ENCODE data around the gene COX19. TPM values are rescaled to one million over a fixed set of nuclear protein-coding genes. Genes with fewer than 3 reads are reported as not detected.

The COX19 gene
- polyA plus RNA-seq, 1 of the 3 experiments (the other 2 are of a cell fraction), result 7.6 TPM

DNA sequence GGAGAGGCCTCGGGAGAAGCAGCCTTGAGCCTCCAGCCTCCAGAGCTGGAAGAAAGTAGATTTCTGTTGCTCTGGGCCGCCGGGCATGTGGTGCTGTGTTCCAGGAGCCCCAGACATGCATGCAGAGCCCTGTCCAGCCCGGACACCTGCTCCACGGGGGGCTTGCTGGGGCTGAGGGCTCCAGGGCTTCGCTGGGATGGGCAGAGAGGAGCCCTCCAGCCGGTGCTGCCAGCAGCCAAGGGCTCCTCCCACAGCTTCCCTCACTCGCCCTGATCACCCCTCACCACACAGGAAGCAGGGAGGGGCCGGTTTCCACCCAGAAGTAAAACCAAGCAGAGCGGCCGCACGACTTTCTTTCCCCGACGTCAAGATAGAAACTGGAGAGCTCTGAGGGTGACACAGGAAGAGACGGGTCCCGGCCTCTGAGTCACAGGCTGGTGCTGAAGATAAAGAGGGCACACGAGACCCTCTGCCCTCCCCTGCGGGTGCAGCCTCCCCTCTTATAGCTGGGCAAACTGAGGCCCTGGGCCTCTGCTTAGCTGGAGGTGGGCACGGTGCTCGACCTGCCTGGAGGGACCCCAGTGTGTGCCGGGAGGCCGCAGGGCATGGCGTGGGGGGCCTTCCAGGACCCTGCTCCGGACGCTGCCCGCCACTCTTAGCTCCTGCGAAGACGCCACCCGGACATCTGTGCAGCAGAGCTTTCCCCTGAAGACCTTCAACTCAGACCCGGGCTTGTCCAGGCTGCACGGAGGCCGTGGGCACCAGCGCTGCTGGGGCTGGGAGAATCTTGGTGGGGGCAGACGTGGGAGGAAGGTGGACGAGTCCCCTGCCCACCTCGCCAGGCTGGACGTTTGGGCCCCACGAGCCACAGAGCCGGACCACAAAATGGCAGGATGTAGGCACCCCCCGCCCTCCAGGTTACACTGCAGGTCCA, 52.0 kb downstream of the COX19 start (continued):
- TF ChIP-seq RAD21 (IDR thresholded peaks at IDR 0.05; ENCODE audit: low read length) (no peak), NRF1 (IDR thresholded peaks at IDR 0.05; ENCODE audit: low read depth, low read length) (no peak), POLR2AphosphoS5 (IDR thresholded peaks at IDR 0.05; ENCODE audit: low read depth, low read length) (no peak), GATA2 (CRISPR knock-in tag; IDR thresholded peaks at IDR 0.05) (no peak), TCF12 (IDR thresholded peaks at IDR 0.05) (no peak)

GRCh38 chr7:922334-923107, 52.8 kb downstream of the COX19 start:
- H3K4me2 ChIP-seq, result no peak overlapping the region
- POLR2A ChIA-PET, result no interaction called here
- CTCF ChIA-PET, result interaction anchor here (1.6 to 4.0 kb wide), 3 partner anchors 13 to 42 kb away, joined by 4 to 28 read pairs (median 4); partner anchors contain the start of gene ADAP1
- no peaks in the 10 kb centered on the region for H3F3A ChIP-seq (replicated peaks; ENCODE audit: insufficient read depth)
- no peak overlapping the region for H2AFZ ChIP-seq (ENCODE audit: low read depth)
- H3K9me2 ChIP-seq, result no peaks in the 10 kb centered on the region
- H3K79me2 ChIP-seq (ENCODE audit: insufficient read depth), result no peaks in the 10 kb centered on the region
- H3K4me1 ChIP-seq (ENCODE audit: control insufficient read depth in 1 of 2, insufficient read depth in 2 of 2, low read depth in 1 of 2, low read length in 1 of 2), result peaks cover 0 to 5% of the 10 kb centered on the region in 2 experiments; a peak in 1 of 4 replicates
- no peaks in the 10 kb centered on the region for H3K9me3 ChIP-seq
- no peak overlapping the region for H3K9ac ChIP-seq
- TF ChIP-seq CHD2 (IDR thresholded peaks at IDR 0.05; ENCODE audit: low read length, partially characterized antibody) (no peak), ELF1 (IDR thresholded peaks at IDR 0.05) (no peak), RCOR1 (IDR thresholded peaks at IDR 0.05; ENCODE audit: low read length) (no peak), EZH2phosphoT487 (IDR thresholded peaks at IDR 0.05; ENCODE audit: borderline replicate concordance, low read depth) (no peak), MEF2A (IDR thresholded peaks at IDR 0.05; ENCODE audit: borderline replicate concordance, low read depth) (no peak), EP300 (IDR thresholded peaks at IDR 0.05; ENCODE audit: borderline replicate concordance in 1 of 2, low read depth in 1 of 2, low read length in 1 of 2) (no peak), YY1 (IDR thresholded peaks at IDR 0.05; ENCODE audit: low read depth) (no peak), FOXM1 (IDR thresholded peaks at IDR 0.05; ENCODE audit: low read depth) (no peak), ZBTB33 (IDR thresholded peaks at IDR 0.05; ENCODE audit: borderline replicate concordance, low read depth) (no peak), RXRA (IDR thresholded peaks at IDR 0.05; ENCODE audit: borderline replicate concordance, low read depth) (no peak), NFIC (IDR thresholded peaks at IDR 0.05; ENCODE audit: borderline replicate concordance) (no peak), SMC3 (IDR thresholded peaks at IDR 0.05; ENCODE audit: low read depth, low read length) (no peak), SIN3A (IDR thresholded peaks at IDR 0.05; ENCODE audit: borderline replicate concordance, low read depth, low read length) (no peak)
- TF ChIP-seq, protein P1, sequence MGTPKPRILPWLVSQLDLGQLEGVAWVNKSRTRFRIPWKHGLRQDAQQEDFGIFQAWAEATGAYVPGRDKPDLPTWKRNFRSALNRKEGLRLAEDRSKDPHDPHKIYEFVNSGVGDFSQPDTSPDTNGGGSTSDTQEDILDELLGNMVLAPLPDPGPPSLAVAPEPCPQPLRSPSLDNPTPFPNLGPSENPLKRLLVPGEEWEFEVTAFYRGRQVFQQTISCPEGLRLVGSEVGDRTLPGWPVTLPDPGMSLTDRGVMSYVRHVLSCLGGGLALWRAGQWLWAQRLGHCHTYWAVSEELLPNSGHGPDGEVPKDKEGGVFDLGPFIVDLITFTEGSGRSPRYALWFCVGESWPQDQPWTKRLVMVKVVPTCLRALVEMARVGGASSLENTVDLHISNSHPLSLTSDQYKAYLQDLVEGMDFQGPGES (IDR thresholded peaks at IDR 0.05; ENCODE audit: low read depth, low read length), result no peak
- H3K27ac ChIP-seq (ENCODE audit: low read depth in 2 of 2, low read length in 1 of 2), result no peak overlapping the region
- H4K20me1 ChIP-seq (ENCODE audit: insufficient read depth), result no peaks in the 10 kb centered on the region
- 81% methylated on average over 25 of the region's 29 CpGs for WGBS (ENCODE audit: low lambda C conversion rate)
- no peaks in the 10 kb centered on the region for H3K27me3 ChIP-seq (ENCODE audit: insufficient read depth)
- no peaks in the 10 kb centered on the region for H3K36me3 ChIP-seq (replicated peaks in 1 of 2; ENCODE audit: control insufficient read depth in 1 of 2, insufficient read depth in 2 of 2, low read length in 1 of 2)
- no peak for DNase-seq
- no peak overlapping the region for H3K4me3 ChIP-seq (ENCODE audit: low read depth in 2 of 2, low read length in 1 of 2)
